Uterus (tissue), 2 donors: ENCODE measurements around the gene EMILIN2.

Experiments used
- CTCF ChIP-seq, 4 experiments: fragments of 200-600 bp in 2 of 4; fragments of 450-650 bp in 2 of 4; sonication (generic) in 2 of 4; IDR thresholded peaks; one replicate each; pipeline ENCODE4 v1.5.1; 2016 to 2019; ENCODE audit warnings: antibody characterized with exemption in 4 of 4, mild to moderate bottlenecking in 2 of 4, moderate library complexity in 1 of 4
- POLR2A ChIP-seq, 2 donors: fragments of 450-650 bp; IDR thresholded peaks; one replicate each; pipeline ENCODE4 v1.6.1; 2016; ENCODE audit warnings: antibody characterized with exemption in 2 of 2, mild to moderate bottlenecking in 1 of 2, moderate library complexity in 1 of 2

- TF ChIP-seq CTCF (IDR thresholded peaks at IDR 0.05) (no peak), POLR2A (IDR thresholded peaks at IDR 0.05) (no peak)
These were observed 28.5 kb upstream of the EMILIN2 start for GRCh38 chr18:2818281-2818680.
